Psoas muscle (tissue), 8 donors: ENCODE results near the gene KRTAP10-7. TPM values are rescaled to one million over a fixed set of nuclear protein-coding genes. Genes with fewer than 3 reads are reported as not detected.
"Not testable (repeated sequence)": the region's sequence is repeated elsewhere in the genome, so short reads cannot be mapped to it uniquely, and the experiment has no call there.

Experiments
- ATAC-seq, 4 donors: fragments of 200-7000 bp; cut with Tn5 transposase; one replicate each; pipeline ENCODE4 v1.9.1; 2020; ENCODE audit warnings: moderate library complexity in 3 of 4, mild to moderate bottlenecking in 2 of 4
- DNase-seq, 2 donors: peaks; one replicate each; pipeline ENCODE4 v3.0.0-alpha.2; 2020
- H3K27ac ChIP-seq: fragments of 200-600 bp; one replicate; pipeline ENCODE4 v1.8.0; 2022
- H3K27me3 ChIP-seq, 3 donors: fragments of 200-600 bp in 1 of 3; one replicate each; pipeline versions ENCODE4 v1.6.1 to v1.8.0; 2013 to 2022; ENCODE audit warnings: low read length in 2 of 3, mild to moderate bottlenecking in 2 of 3, moderate library complexity in 1 of 3; ENCODE audit not compliant: insufficient read depth in 3 of 3
- H3K36me3 ChIP-seq, 2 donors: fragments of 200-600 bp in 1 of 2; one replicate each; pipeline versions ENCODE4 v1.6.1 to v1.8.0; 2013 to 2022; ENCODE audit warnings: low read depth in 1 of 2, mild to moderate bottlenecking in 1 of 2, moderate library complexity in 1 of 2; ENCODE audit not compliant: insufficient read depth in 1 of 2
- H3K4me1 ChIP-seq: fragments of 200-600 bp; one replicate; pipeline ENCODE4 v1.8.0; 2022
- H3K4me3 ChIP-seq: fragments of 200-600 bp; one replicate; pipeline ENCODE4 v1.8.0; 2022; ENCODE audit warnings: mild to moderate bottlenecking
- H3K9me3 ChIP-seq: fragments of 200-600 bp; one replicate; pipeline ENCODE4 v1.8.0; 2022
- CTCF ChIP-seq: fragments of 200-600 bp; IDR thresholded peaks from one replicate; pipeline ENCODE4 v1.8.0; 2022; ENCODE audit warnings: antibody characterized with exemption
- WGBS, 3 donors: extraction: QIAGEN DNeasy Blood & Tissue Kit; methylation state at CpG; one replicate each; pipeline versions ENCODE4 v1.1.6 to v1.1.7; 2013; 5-methylcytosine and 5-hydroxymethylcytosine counted together
- intact Hi-C, 2 donors: fragments of 100-400 bp; cut with DNase I; formaldehyde crosslinking; loops; one replicate each; pipeline versions ENCODE4 v1.11.0 to v1.14.2; 2022
- polyA plus RNA-seq, 3 donors: library from polyadenylated mRNA; stranded (reverse); fragments of 200-250 nt; gene quantifications; one replicate each; pipeline ENCODE4 v1.2.3, GENCODE V29; 2013
- total RNA-seq, 4 donors: library from RNA; stranded (reverse); fragmentation: NEBNext Ultra II Directional in 2 of 4; extraction: Animal tissue kit (Norgen Biotek cat#: 25700) in 2 of 4; gene quantifications; one replicate each; pipeline versions ENCODE4 v1.2.1 to v1.2.4, GENCODE V29; 2021 to 2023
- donor health status: healthy with polysubstance abuse.
- donor health status: DM: no; HTN: no; CAD: no; lungs with moderate emphysema.
- donor health status: Bipolar disorder and iron deficiency.
- donor health status: healthy.
- donor health status: DM: yes; HTN: yes; CAD: no.
- donor health status: DM: no; HTN: no; CAD: no.
- donor health status: DM: no; HTN: no; CAD: no.
- donor health status: DM: yes; HTN: yes; CAD: no.

The KRTAP10-7 gene
- total and polyA plus RNA-seq, 7 donors = not detected

GRCh38 chr21:44591801-44592130 is 8.6 kb upstream of the KRTAP10-7 start:
- ATAC-seq, H3K4me1 ChIP-seq: not testable (repeated sequence)

GRCh38 chr21:44592446-44593311 is 7.7 kb upstream of the KRTAP10-7 start, which contains the start of gene KRTAP10-6:
Gene KRTAP10-6, minus strand, starts transcription at chr21:44592505. Its CDS starts 21 bp downstream, at chr21:44592484.
- no peaks in the 10 kb centered on the region for H3K36me3 ChIP-seq
- H3K9me3 ChIP-seq = no peaks in the 10 kb centered on the region
- H3K27me3 ChIP-seq = peaks cover 0 to 47% (median 11%) of the 10 kb centered on the region in 3 donors
- ATAC-seq = peak in 1 of 4 donors; percentile 19
- DNase-seq = peak in 1 of 2 donors; percentile 42
- no peak within 1 kb of the TSS for H3K27ac ChIP-seq
- no peak within 1 kb of the TSS for H3K4me3 ChIP-seq
- intact Hi-C loops = no loop called here
- no peak for TF ChIP-seq CTCF
- 20 to 35% (median 21%) methylated on average over 31 to 33 of the region's 33 CpGs for WGBS, 3 donors
- no peaks in the 10 kb centered on the region for H3K4me1 ChIP-seq

More at GRCh38 chr21:44591801-44592130, 8.6 kb upstream of the KRTAP10-7 start:
- peaks cover 0 to 38% (median 11%) of the 10 kb centered on the region in 3 donors for H3K27me3 ChIP-seq
- intact Hi-C loops, H3K9me3 ChIP-seq, DNase-seq, H3K27ac ChIP-seq, H3K36me3 ChIP-seq, H3K4me3 ChIP-seq: not testable (repeated sequence)
- 8 to 20% (median 14%) methylated on average over 1 to 4 of the region's 4 CpGs for WGBS, 3 donors

GRCh38 chr21:44593598-44594405 is 6.6 kb upstream of the KRTAP10-7 start:
- TF ChIP-seq CTCF = no peak
- intact Hi-C loops = no loop called here
- Histone ChIP-seq H3K4me1 (no peaks in the 10 kb centered on the region), H3K36me3 (no peaks in the 10 kb centered on the region), H3K27me3 (peaks cover 0 to 59% (median 11%) of the 10 kb centered on the region in 3 donors), H3K27ac (no peak overlapping the region), H3K9me3 (no peaks in the 10 kb centered on the region), H3K4me3 (no peak overlapping the region)
- 32 to 39% (median 34%) methylated on average over 20 of the region's 20 CpGs for WGBS, 3 donors
- peak in 2 of 4 donors; percentile 44 to 68 for ATAC-seq
- DNase-seq = peak in 1 of 2 donors; percentile 35

GRCh38 chr21:44594406-44594916 is 5.9 kb upstream of the KRTAP10-7 start:
- Histone ChIP-seq H3K4me3 (no peak overlapping the region), H3K27ac (no peak overlapping the region), H3K4me1 (no peaks in the 10 kb centered on the region), H3K36me3 (no peaks in the 10 kb centered on the region), H3K27me3 (peaks cover 0 to 62% (median 9%) of the 10 kb centered on the region in 3 donors), H3K9me3 (no peaks in the 10 kb centered on the region)
- DNase-seq (no peak), ATAC-seq (no peak)
- intact Hi-C loops = no loop called here
- no peak for TF ChIP-seq CTCF
- WGBS, 3 donors = 73 to 85% (median 79%) methylated on average over 12 of the region's 12 CpGs

GRCh38 chr21:44595524-44595923 is 4.9 kb upstream of the KRTAP10-7 start:
- no peak for ATAC-seq

More at GRCh38 chr21:44595524-44595923, 4.9 kb upstream of the KRTAP10-7 start:
- DNase-seq = no peak
- TF ChIP-seq CTCF = no peak
- intact Hi-C loops = no loop called here
- 67 to 78% (median 75%) methylated on average over 6 of the region's 6 CpGs for WGBS, 3 donors
- no peak overlapping the region for H3K27ac ChIP-seq
- H3K4me3 ChIP-seq = no peak overlapping the region
- H3K4me1 ChIP-seq = no peaks in the 10 kb centered on the region
- no peaks in the 10 kb centered on the region for H3K36me3 ChIP-seq
- H3K27me3 ChIP-seq = peaks cover 0 to 62% (median 4%) of the 10 kb centered on the region in 3 donors
- H3K9me3 ChIP-seq = no peaks in the 10 kb centered on the region
